ENCODE measurements around the gene SNX32.

The SNX32 gene

DNA sequence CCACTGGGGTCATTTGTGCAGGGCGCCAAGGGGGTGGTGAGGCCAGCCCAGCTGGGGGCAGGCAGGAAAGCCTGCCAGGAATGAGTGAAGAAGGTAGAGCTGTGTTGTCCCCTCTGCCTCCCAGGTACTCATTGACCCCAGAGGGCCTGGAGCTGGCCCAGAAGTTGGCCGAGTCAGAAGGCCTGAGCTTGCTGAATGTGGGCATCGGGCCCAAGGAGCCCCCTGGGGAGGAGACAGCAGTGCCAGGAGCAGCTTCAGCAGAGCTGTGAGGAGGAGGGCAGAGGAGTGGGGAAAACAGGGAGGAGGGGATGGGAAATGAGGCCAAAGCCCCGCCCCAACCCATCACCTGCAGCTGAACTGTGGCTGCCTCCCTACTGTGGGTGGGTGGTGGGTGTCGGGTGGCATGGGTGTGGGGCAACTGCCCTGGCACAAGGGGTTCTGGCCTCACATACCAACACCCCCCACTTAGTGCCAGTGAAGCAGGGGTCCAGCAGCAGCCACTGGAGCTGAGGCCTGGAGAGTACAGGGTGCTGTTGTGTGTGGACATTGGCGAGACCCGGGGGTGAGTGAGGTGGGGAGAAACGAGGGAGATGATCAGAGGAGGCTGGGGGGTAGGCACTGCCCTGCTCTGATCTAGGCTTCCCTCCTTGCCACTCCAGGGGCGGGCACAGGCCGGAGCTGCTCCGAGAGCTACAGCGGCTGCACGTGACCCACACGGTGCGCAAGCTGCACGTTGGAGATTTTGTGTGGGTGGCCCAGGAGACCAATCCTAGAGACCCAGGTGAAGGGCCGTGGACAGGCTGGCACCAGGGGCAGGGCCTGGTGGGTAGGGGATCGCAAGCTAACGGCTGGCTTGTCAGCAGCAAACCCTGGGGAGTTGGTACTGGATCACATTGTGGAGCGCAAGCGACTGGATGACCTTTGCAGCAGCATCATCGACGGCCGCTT, 29.5 kb downstream of the SNX32 start:
- TF ChIP-seq, protein P1, sequence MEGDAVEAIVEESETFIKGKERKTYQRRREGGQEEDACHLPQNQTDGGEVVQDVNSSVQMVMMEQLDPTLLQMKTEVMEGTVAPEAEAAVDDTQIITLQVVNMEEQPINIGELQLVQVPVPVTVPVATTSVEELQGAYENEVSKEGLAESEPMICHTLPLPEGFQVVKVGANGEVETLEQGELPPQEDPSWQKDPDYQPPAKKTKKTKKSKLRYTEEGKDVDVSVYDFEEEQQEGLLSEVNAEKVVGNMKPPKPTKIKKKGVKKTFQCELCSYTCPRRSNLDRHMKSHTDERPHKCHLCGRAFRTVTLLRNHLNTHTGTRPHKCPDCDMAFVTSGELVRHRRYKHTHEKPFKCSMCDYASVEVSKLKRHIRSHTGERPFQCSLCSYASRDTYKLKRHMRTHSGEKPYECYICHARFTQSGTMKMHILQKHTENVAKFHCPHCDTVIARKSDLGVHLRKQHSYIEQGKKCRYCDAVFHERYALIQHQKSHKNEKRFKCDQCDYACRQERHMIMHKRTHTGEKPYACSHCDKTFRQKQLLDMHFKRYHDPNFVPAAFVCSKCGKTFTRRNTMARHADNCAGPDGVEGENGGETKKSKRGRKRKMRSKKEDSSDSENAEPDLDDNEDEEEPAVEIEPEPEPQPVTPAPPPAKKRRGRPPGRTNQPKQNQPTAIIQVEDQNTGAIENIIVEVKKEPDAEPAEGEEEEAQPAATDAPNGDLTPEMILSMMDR (conservative IDR thresholded peaks at IDR 0.05; ENCODE audit: low read depth, low read length): no peak
- no peak overlapping the region for H3K4me3 ChIP-seq (ENCODE audit: low read length)
- no peak for DNase-seq (ENCODE audit: low read depth)

DNA sequence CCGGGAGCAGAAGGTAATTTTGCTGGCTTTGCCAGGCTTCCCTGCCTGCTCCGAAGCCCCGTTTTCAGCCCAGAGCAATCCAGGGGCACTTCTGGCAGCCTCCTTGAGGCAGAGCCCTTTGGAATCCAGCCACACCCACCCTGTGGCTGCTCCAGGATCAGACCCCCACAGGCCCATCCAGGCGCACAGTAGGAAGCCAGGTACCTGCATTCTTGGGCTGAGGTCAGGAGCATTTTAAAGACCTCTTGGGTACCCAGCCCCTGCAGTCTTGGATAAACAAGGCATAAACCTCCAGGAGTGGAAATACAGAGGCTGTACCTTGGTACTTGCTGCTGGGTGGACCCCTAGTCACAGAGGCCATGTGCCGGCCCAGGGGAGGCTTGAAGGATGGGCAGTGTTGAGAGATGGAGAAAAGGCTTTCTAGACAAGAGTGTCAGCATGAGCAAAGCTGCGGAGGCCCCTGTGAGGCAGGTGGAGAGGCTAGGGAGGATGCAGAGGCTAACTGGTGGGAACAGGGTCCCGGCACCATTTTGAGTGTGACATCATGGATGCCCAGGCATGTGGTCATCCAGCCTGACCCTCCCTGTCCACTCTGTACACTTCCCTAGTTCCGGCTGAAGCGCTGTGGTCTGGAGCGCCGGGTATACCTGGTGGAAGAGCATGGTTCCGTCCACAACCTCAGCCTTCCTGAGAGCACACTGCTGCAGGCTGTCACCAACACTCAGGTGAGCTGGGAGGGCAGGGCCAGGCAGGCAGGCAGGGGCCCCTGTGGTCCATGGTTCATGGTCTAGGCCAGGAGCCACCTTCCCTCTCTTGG, 30.3 kb downstream of the SNX32 start:
- no peak for DNase-seq (ENCODE audit: low read depth)
- TF ChIP-seq, protein P1 (conservative IDR thresholded peaks at IDR 0.05; ENCODE audit: low read depth, low read length): no peak
- H3K4me3 ChIP-seq (ENCODE audit: low read length): no peak overlapping the region

DNA sequence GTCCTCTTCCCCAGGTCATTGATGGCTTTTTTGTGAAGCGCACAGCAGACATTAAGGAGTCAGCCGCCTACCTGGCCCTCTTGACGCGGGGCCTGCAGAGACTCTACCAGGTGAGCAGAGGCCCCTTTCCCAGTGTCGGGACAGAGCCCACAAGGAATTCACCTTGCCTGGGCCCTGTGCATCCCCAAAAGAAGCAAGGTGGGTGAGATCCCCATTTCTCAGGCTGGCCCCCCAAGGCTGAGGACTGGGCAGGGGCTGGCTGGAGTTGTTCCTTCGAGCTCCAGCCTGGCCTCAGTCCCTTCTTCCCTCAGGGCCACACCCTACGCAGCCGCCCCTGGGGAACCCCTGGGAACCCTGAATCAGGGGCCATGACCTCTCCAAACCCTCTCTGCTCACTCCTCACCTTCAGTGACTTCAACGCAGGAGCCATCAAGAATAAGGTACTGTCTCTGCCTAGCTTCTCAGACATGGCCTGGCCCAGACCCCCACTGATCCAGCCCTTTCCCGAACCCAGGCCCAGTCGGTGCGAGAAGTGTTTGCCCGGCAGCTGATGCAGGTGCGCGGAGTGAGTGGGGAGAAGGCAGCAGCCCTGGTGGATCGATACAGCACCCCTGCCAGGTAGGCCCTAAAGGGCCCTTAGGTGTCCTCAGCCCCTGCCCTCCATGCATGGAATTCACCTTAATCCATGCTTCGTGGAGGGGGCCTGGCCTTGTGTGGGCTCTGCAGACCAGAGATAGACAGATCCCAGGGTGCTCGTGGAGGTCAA, 31.1 kb downstream of the SNX32 start:
- TF ChIP-seq, protein P1 (conservative IDR thresholded peaks at IDR 0.05; ENCODE audit: low read depth, low read length): no peak
- H3K4me3 ChIP-seq (ENCODE audit: low read length): no peak overlapping the region

DNA sequence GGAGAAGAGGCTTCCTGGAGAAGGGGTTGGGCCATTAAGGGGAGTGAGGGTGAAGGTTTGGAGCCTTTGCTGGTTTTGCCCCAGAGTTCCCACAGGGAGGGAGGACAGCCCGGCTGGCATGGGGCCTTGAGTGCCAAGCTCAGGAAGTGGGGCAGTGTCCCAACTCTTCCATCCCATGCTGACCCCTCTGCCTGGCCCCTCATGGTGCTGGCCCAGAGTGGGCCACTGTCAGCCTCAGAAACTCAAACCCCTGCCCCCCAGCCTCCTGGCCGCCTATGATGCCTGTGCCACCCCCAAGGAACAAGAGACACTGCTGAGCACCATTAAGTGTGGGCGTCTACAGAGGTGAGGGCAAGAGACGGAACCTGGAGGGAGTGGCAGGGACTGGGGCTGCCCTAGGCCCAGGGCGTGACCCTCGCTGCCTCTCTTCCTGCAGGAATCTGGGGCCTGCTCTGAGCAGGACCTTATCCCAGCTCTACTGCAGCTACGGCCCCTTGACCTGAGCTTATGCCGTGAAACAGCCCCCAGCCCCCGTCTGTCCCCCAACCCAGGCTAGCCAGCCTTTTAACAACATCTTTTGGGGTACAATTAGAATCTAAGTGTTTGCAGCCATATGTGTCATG, 31.9 kb downstream of the SNX32 start:
- TF ChIP-seq, protein P1 (conservative IDR thresholded peaks at IDR 0.05; ENCODE audit: low read depth, low read length): no peak
- DNase-seq (ENCODE audit: low read depth): no peak
- no peak overlapping the region for H3K4me3 ChIP-seq (ENCODE audit: low read length)

More for the DNA sequence above, 31.1 kb downstream of the SNX32 start:
- no peak for DNase-seq (ENCODE audit: low read depth)

DNA sequence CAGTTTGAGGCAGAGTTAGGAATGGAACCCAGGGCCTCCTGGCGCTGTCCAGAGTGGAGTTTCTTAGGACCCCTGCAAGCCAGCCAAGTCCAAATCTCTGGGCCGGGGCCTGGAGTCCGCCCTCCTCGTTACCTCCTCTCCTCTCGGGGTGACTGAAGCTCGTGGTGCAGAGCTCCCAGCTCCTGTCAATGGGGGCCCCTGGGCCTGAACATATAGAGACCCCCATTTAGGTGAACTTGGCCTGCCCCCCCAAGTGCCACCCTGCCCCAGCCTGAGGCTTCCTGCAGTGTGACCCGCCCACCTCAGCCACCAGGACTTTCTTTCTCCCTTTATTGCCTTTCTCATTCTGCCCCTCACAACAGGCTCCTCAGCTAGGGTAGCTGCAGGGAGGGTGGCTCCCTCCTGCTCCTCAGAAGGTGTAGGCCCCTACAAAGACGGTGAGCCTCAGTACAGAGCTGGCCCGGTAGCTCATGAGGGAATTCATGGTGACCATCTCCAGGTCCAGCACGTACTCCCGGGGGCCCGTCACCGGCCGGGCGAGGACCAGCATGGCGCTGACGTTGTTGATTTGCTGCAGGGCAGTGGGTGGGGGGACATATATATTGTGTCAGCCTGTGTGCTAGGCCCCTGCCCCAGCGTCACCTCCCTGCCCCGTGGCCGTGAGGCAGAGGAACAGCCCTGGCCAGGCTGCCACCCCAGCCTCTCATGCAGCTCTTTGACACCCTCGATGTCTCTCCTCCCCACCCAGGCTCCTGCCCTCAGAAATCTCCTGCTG, 32.9 kb downstream of the SNX32 start:
- TF ChIP-seq, protein P1 (conservative IDR thresholded peaks at IDR 0.05; ENCODE audit: low read depth, low read length): no peak
- no peak for DNase-seq (ENCODE audit: low read depth)
- no peak overlapping the region for H3K4me3 ChIP-seq (ENCODE audit: low read length)

Measured in retinal pigment epithelial cell (primary cell).